ENCODE results near the gene KMT2B.

DNA sequence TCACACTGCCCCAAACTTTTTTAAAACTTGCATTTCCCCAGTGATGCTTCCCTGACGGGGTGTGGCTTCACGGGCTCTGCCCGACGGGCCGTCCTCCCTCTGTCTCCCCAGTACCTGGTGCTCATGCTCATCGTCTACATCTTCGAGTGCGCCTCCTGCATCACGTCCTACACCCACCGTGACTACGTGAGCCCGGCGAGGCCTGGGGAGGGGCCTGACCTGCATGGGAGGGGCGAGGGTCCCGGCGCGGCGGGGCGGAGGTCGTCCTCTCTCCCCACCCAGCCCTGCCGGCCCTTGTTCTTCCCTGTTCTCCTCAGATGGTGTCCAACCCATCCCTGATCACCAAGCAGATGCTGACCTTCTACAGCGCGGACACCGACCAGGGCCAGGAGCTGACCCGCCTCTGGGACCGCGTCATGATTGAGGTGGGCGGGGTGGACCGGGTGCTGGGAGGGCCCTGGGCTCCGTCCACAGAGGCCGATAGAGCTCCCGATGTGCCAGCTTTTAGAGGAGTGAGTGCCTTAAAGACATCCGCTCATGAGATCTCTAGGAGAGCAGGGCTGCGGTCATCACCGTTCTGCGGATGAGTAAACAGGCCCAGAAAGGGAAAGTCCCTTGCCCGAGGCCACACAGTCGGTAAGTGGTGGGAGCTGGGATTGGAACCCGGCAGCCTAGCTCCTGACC lies 44.5 kb upstream of the KMT2B start:
- no peak for TF ChIP-seq POLR2AphosphoS5 (IDR thresholded peaks at IDR 0.05; ENCODE audit: low read depth)
- TF ChIP-seq, protein P1, sequence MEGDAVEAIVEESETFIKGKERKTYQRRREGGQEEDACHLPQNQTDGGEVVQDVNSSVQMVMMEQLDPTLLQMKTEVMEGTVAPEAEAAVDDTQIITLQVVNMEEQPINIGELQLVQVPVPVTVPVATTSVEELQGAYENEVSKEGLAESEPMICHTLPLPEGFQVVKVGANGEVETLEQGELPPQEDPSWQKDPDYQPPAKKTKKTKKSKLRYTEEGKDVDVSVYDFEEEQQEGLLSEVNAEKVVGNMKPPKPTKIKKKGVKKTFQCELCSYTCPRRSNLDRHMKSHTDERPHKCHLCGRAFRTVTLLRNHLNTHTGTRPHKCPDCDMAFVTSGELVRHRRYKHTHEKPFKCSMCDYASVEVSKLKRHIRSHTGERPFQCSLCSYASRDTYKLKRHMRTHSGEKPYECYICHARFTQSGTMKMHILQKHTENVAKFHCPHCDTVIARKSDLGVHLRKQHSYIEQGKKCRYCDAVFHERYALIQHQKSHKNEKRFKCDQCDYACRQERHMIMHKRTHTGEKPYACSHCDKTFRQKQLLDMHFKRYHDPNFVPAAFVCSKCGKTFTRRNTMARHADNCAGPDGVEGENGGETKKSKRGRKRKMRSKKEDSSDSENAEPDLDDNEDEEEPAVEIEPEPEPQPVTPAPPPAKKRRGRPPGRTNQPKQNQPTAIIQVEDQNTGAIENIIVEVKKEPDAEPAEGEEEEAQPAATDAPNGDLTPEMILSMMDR (IDR thresholded peaks at IDR 0.05; ENCODE audit: insufficient read depth, low read length) = no peak
- TF ChIP-seq, protein P2, sequence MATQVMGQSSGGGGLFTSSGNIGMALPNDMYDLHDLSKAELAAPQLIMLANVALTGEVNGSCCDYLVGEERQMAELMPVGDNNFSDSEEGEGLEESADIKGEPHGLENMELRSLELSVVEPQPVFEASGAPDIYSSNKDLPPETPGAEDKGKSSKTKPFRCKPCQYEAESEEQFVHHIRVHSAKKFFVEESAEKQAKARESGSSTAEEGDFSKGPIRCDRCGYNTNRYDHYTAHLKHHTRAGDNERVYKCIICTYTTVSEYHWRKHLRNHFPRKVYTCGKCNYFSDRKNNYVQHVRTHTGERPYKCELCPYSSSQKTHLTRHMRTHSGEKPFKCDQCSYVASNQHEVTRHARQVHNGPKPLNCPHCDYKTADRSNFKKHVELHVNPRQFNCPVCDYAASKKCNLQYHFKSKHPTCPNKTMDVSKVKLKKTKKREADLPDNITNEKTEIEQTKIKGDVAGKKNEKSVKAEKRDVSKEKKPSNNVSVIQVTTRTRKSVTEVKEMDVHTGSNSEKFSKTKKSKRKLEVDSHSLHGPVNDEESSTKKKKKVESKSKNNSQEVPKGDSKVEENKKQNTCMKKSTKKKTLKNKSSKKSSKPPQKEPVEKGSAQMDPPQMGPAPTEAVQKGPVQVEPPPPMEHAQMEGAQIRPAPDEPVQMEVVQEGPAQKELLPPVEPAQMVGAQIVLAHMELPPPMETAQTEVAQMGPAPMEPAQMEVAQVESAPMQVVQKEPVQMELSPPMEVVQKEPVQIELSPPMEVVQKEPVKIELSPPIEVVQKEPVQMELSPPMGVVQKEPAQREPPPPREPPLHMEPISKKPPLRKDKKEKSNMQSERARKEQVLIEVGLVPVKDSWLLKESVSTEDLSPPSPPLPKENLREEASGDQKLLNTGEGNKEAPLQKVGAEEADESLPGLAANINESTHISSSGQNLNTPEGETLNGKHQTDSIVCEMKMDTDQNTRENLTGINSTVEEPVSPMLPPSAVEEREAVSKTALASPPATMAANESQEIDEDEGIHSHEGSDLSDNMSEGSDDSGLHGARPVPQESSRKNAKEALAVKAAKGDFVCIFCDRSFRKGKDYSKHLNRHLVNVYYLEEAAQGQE (IDR thresholded peaks at IDR 0.05; ENCODE audit: insufficient replicate concordance, low read depth) = no peak
